OCI-LY1 (cell line): ENCODE measurements around the gene UCHL5.

Experiments
- H2AFZ ChIP-seq: fragments of 200-600 bp; sonication (generic), shearing (Covaris generic); 2 replicates; pipeline ENCODE4 v1.6.0; 2014; ENCODE audit warnings: antibody characterized with exemption, mild to moderate bottlenecking, low read length
- H3F3A ChIP-seq: fragments of 200-600 bp; sonication (generic), shearing (Covaris generic); 2 replicates; pipeline ENCODE4 v1.6.0; 2014; ENCODE audit warnings: mild to moderate bottlenecking, antibody characterized with exemption, low read length, moderate library complexity; ENCODE audit not compliant: insufficient read depth
- H3K27ac ChIP-seq: fragments of 200-600 bp; sonication (generic); 2 replicates; pipeline ENCODE4 v1.5.1; 2014; ENCODE audit warnings: low read length, mixed run types, mild to moderate bottlenecking, low read depth; ENCODE audit not compliant: poor library complexity, severe bottlenecking
- H3K27me3 ChIP-seq: fragments of 200-600 bp; sonication (generic); 2 replicates; pipeline ENCODE4 v1.6.0; 2014; ENCODE audit warnings: antibody characterized with exemption, mild to moderate bottlenecking, low read length, moderate library complexity; ENCODE audit not compliant: insufficient read depth
- H3K36me3 ChIP-seq: fragments of 200-600 bp; sonication (generic); 2 replicates; pipeline ENCODE4 v1.6.1; 2014; ENCODE audit warnings: mild to moderate bottlenecking, antibody characterized with exemption, low read length, moderate library complexity, mixed read lengths; ENCODE audit not compliant: insufficient read depth
- H3K4me1 ChIP-seq: fragments of 200-600 bp; sonication (generic); 2 replicates; pipeline ENCODE4 v1.5.1; 2014; ENCODE audit warnings: mild to moderate bottlenecking, low read length, moderate library complexity; ENCODE audit not compliant: insufficient read depth, severe bottlenecking
- H3K4me2 ChIP-seq: fragments of 200-600 bp; sonication (generic), shearing (Covaris generic); 2 replicates; pipeline ENCODE4 v1.6.1; 2014; ENCODE audit warnings: low read length
- H3K4me3 ChIP-seq: fragments of 200-600 bp; sonication (generic); 2 replicates; pipeline ENCODE4 v1.5.1; 2014; ENCODE audit warnings: low read length, low read depth, mild to moderate bottlenecking, mixed read lengths; ENCODE audit not compliant: poor library complexity, severe bottlenecking
- H3K79me2 ChIP-seq: fragments of 200-600 bp; shearing (Covaris generic); 2 replicates; pipeline ENCODE4 v1.6.1; 2016; ENCODE audit warnings: mixed run types, low read length, mixed read lengths; ENCODE audit not compliant: insufficient read depth
- H3K9ac ChIP-seq: fragments of 200-600 bp; sonication (generic), shearing (Covaris generic); 2 replicates; pipeline ENCODE4 v1.6.1; 2014; ENCODE audit warnings: mild to moderate bottlenecking, low read length, mixed read lengths
- H3K9me2 ChIP-seq: fragments of 200-600 bp; sonication (generic), shearing (Covaris generic); 2 replicates; pipeline ENCODE4 v1.6.1; 2014; ENCODE audit warnings: low read depth, mild to moderate bottlenecking, low read length, mixed read lengths
- H3K9me3 ChIP-seq: fragments of 200-600 bp; shearing (Covaris generic); 2 replicates; pipeline ENCODE4 v1.6.1; 2014; ENCODE audit warnings: low read length, mixed read lengths
- H4K20me1 ChIP-seq: fragments of 200-600 bp; sonication (generic), shearing (Covaris generic); 2 replicates; pipeline ENCODE4 v1.6.0; 2016; ENCODE audit warnings: mild to moderate bottlenecking, low read length; ENCODE audit not compliant: insufficient read depth
- EZH2 ChIP-seq: fragments of 200-600 bp; sonication (generic), shearing (Covaris generic); IDR thresholded peaks from 2 replicates; pipeline ENCODE4 v1.8.0; 2017; ENCODE audit warnings: borderline replicate concordance, mixed run types, mild to moderate bottlenecking, antibody characterized with exemption, low read length, moderate library complexity, mixed read lengths
- TF ChIP-seq, protein P1 (sequence below): fragments of 200-600 bp; sonication (generic), shearing (Covaris generic); IDR thresholded peaks from 2 replicates; pipeline ENCODE4 v1.5.1; 2017; ENCODE audit warnings: mild to moderate bottlenecking, antibody characterized with exemption, low read length, moderate library complexity, mixed read lengths

The UCHL5 gene

DNA sequence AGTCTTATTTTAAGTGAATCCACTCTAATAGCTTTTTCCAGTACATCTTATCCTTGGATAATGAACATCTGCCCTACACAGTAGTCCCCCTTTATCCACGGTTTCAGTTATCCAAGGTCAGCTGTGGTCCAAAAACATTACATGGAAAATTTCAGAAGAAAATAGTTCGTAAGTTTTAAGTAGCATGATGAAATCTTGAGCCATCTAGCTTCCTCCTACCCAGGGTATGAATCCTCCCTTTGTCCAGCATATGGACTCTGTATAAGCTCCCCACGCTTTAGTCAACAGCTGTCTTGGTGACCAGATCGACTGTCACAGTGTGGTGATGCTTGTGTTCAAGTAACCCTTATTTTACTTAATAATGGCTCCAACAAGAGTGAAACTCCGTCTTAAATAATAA, 43.5 kb upstream of the UCHL5 start:
- TF ChIP-seq, protein P1, sequence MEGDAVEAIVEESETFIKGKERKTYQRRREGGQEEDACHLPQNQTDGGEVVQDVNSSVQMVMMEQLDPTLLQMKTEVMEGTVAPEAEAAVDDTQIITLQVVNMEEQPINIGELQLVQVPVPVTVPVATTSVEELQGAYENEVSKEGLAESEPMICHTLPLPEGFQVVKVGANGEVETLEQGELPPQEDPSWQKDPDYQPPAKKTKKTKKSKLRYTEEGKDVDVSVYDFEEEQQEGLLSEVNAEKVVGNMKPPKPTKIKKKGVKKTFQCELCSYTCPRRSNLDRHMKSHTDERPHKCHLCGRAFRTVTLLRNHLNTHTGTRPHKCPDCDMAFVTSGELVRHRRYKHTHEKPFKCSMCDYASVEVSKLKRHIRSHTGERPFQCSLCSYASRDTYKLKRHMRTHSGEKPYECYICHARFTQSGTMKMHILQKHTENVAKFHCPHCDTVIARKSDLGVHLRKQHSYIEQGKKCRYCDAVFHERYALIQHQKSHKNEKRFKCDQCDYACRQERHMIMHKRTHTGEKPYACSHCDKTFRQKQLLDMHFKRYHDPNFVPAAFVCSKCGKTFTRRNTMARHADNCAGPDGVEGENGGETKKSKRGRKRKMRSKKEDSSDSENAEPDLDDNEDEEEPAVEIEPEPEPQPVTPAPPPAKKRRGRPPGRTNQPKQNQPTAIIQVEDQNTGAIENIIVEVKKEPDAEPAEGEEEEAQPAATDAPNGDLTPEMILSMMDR, result no peak
- TF ChIP-seq EZH2, result no peak
- no peaks in the 10 kb centered on the region for H3K27me3 ChIP-seq
- H3K36me3 ChIP-seq, result peaks cover 32% of the 10 kb centered on the region; the same call in 1 of the 2 replicates
- no peaks in the 10 kb centered on the region for H3K9me3 ChIP-seq
- H3K79me2 ChIP-seq, result peaks cover 16% of the 10 kb centered on the region; the same call in 1 of the 2 replicates
- no peak overlapping the region for H3K27ac ChIP-seq
- no peaks in the 10 kb centered on the region for H4K20me1 ChIP-seq
- peaks cover 17% of the 10 kb centered on the region for H3K4me1 ChIP-seq
- H3K4me3 ChIP-seq, result no peak overlapping the region
- no peak overlapping the region for H3K9ac ChIP-seq
- no peaks in the 10 kb centered on the region for H3K9me2 ChIP-seq
- H3F3A ChIP-seq, result no peaks in the 10 kb centered on the region
- no peak overlapping the region for H3K4me2 ChIP-seq
- no peak overlapping the region for H2AFZ ChIP-seq

- peaks cover 83% of the 10 kb centered on the region for H3K36me3 ChIP-seq
- H3K27me3 ChIP-seq, result no peaks in the 10 kb centered on the region
- no peak overlapping the region for H3K9ac ChIP-seq
- H3K4me2 ChIP-seq, result no peak overlapping the region
- H3K4me3 ChIP-seq, result no peak overlapping the region
- no peaks in the 10 kb centered on the region for H3K4me1 ChIP-seq
- H3K9me2 ChIP-seq, result no peaks in the 10 kb centered on the region
- no peak overlapping the region for H2AFZ ChIP-seq
- no peak overlapping the region for H3K27ac ChIP-seq
- H4K20me1 ChIP-seq, result no peaks in the 10 kb centered on the region
- peaks cover 5% of the 10 kb centered on the region; the same call in 1 of the 2 replicates for H3F3A ChIP-seq
- no peaks in the 10 kb centered on the region for H3K79me2 ChIP-seq
- TF ChIP-seq EZH2, result no peak
- TF ChIP-seq, protein P1, result no peak
- H3K9me3 ChIP-seq, result no peaks in the 10 kb centered on the region
These were observed 35.0 kb upstream of the UCHL5 start for GRCh38 chr1:193094112-193094511.

DNA sequence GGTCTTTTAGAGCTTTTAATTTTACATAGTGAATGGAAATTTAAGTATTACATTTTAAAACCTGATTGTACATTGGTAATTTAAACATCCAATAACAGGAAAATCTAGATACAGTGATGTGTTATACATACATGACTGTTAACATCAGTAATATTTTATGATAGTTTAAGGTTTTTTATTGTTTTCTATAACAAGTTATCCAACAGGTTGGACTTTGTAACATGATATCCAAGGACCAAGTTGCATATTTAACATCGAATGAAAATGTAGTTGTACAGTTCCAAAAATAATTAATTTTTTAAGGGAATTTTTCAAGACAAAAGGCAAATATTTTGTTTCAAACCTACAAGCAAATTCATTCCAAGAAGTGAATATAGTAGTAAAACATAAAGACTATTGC, 31.7 kb upstream of the UCHL5 start:
- no peak overlapping the region for H3K4me2 ChIP-seq
- H3K27me3 ChIP-seq, result no peaks in the 10 kb centered on the region
- no peaks in the 10 kb centered on the region for H3K79me2 ChIP-seq
- no peaks in the 10 kb centered on the region for H3K9me3 ChIP-seq
- no peak overlapping the region for H3K9ac ChIP-seq
- H3K4me1 ChIP-seq, result no peaks in the 10 kb centered on the region
- H4K20me1 ChIP-seq, result no peaks in the 10 kb centered on the region
- TF ChIP-seq, protein P1, result no peak
- TF ChIP-seq EZH2, result no peak
- no peaks in the 10 kb centered on the region for H3K9me2 ChIP-seq
- no peak overlapping the region for H2AFZ ChIP-seq
- H3K36me3 ChIP-seq, result peaks cover 73% of the 10 kb centered on the region
- no peak overlapping the region for H3K4me3 ChIP-seq
- H3F3A ChIP-seq, result peaks cover 5% of the 10 kb centered on the region; the same call in 1 of the 2 replicates
- no peak overlapping the region for H3K27ac ChIP-seq
